DMS79 treated with DMSO at 0.1 percent for 48 hours (cell line): ENCODE measurements around the gene FBXL2.
"Not testable (repeated sequence)": the region's sequence is repeated elsewhere in the genome, so short reads cannot be mapped to it uniquely, and the experiment has no call there.

Experiments used
- DNase-seq: peaks from one replicate; lab custom pipeline; 2025; lab: John Stamatoyannopoulos, UW

FBXL2 gene

DNA sequence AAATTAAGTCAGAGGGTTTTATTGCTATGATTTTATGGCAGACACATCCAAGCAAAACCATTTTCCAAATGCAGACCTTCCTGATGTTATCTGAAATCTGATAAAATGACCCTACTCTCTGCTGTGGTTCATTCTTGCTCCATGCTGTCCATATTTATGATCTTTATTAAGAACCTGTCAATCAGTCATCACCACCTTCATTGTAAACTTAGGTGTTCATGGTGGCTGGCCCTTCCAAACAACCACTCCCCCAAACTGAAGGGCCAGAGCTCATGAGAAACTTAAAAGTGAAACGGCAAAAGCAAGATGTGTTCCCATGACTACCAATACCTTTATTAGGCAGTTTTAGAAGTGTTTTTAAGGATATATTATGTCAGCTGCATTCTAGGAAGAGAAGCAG lies 109.4 kb downstream of the FBXL2 start:
- no peak for DNase-seq

DNA sequence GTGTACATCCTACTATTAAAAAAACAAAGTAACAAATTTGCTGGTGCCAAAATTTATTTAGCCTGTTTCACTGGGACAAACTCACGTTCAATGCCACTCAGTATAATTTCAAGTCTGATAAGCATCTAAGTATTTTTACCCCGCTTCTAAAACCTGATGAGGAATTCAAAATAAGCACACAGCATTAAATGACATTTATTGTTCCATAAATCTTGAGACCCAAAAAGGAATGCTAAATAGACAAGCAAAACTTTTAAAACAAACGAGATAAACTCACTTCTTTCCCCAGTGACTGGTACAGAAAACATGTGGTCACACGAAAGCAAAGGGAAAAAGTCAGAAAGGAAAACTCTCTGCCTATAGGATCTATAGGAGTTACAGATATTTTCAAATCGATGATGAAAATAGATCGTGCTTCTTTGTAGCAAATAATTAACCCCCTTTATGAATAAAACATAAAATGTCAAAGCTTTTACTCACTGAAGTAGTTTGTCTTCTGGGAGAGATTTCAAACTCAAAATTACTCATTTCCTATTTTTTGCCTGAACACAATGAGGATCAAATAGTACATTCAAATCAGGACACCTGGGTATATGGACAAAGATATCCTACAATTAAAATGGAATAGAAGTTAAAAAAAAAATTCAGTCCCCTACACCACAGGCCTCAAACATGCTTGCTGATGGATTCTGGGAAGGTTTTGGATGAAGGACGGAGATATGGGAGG lies 111.3 kb downstream of the FBXL2 start:
- no peak for DNase-seq

GRCh38 chr3:33389908-33390307 lies 112.7 kb downstream of the FBXL2 start:
- DNase-seq = no peak

GRCh38 chr3:33391255-33391995 lies 114.2 kb downstream of the FBXL2 start:
- DNase-seq = no peak

GRCh38 chr3:33392144-33392543 lies 114.9 kb downstream of the FBXL2 start:
- DNase-seq = no peak

DNA sequence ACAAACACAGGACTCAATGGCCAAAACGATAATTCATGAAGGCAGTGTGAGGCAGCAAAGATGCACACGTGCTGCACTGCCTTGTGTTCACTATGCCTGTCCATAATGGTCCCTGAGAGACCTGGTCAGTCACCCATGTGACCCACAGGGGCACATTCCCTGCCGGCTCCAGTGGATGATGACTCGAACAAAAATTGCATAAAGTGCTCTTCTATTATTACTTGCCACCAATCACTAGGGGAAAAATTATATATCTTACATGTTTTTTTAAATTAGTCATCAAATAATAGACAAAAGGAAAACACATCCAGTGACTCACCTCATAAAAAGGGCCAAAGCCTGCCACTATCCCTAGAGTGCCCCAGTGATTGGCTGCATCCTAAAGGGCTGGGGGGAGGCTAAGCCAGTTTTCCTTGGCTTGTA lies 115.5 kb downstream of the FBXL2 start:
- DNase-seq = no peak

DNA sequence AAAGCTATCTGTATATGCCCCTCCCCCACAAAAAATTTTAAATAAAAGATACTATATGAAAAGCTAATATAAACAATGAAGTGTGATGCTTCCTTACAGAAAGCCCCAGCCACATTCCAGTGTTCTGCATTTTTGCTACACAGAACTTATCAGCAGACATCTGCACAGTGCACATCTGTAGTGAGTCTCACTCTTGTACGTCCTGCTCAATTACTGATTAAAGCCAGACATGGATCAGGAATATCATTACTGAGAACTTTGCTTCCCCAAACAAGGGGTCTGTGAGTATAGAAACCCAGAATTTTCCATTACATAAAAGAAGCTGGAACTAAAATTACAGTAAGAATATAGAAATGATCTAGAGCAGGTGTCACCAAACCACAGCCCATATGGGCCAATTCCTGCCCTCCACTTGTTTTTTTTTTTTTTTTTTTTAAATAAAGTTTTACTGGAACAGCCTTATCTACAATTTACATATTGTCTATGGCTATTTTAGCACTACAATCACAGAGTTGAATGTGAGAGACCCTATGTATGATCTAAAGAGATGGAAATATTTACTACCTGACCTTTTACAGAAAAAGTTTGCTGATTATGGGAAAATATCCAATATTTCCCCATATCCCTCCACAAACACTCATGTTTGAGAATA lies 117.3 kb downstream of the FBXL2 start:
- DNase-seq = no peak

DNA sequence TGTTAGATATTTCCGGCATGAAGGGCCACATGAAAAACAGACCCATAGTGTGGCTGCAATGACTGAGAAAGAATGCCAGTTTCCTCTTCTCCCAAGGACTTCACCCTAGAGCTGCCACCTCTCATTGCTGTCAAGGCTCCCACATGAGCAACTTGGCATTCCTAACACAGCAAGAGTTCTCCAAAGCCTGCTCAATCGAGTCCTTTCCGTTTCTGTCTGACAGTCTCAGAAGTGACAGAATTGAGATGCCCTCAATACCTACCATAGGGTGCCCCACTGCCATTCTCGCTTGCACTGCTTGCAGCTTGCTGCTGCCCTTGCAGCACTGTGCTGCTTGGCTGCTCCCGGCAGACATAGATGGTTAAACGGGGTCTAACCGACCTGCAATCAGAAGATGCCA lies 118.7 kb downstream of the FBXL2 start:
- DNase-seq = no peak

DNA sequence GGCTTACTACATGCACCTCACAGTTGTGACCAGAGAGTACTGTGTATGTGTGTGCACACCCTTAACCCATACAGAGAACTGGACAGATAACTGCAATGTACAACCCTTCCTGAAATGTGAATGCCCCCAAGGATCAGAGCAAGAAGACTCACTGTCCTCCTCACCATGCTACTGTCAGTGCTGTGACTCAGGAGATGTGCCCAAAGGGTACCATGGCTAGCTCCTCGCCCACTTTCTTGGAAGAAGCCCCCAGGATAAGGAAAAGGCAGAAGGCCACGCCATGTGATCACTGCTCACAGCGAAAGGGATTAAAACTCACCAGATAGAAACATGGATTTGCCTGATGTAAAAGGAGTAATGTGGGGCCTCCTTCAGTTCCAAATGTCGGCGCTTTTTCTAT lies 121.2 kb downstream of the FBXL2 start:
- no peak for DNase-seq

DNA sequence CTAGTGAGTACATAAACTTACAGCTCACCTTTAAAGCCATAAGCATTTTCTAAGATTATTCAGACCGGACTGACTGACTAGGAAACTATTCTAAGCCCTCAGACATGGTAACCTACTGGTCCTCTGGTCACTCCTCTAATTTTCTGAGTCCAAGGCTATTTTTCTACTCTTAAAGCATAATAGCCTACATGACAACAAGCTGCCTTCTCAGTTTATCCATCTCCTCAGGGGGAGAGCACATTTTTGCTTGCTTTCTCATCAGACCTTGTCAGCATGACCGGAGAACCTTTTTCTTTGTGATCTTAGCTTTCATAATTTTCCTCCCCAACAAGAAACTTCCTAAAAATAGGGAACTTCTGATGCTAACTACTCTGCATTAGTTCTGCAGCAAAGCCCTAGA lies 124.5 kb downstream of the FBXL2 start:
- no peak for DNase-seq

DNA sequence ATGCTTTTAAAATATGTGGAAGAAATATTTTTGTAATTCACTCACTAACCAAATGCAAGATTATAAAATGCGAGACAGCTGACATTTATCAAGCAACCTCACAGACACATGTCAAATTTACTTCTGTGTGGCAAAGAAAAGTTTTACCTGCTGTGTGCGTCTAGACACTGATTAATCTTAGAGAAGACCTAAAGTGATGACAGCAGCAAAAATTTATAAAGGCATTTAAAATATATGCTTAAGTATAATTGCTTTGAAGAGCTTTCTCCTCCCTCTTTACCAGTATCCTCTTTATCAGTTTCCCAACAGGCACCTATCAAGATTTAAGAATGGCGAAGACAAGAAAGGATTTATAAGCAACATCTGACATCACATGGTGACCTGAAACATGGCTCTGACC lies 125.7 kb downstream of the FBXL2 start:
- DNase-seq = no peak

DNA sequence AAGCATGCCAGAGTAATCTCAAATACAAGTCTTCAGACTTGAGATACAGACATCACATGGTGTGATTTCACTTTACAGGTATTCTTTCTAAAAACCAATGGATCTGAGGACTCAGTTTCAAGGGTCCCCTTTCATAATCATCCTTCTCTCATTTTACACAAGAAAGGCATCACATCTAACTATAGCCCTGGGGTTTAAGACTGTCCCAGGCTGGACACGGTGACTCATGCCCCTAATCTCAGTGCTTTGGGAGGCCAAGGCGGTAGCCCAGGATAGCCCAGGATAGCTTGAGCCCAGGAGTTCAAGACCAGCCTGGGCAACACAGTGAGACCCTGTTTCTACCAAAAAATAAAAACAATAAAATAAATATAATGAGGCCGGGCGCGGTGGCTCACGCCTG lies 126.5 kb downstream of the FBXL2 start:
- DNase-seq = no peak

DNA sequence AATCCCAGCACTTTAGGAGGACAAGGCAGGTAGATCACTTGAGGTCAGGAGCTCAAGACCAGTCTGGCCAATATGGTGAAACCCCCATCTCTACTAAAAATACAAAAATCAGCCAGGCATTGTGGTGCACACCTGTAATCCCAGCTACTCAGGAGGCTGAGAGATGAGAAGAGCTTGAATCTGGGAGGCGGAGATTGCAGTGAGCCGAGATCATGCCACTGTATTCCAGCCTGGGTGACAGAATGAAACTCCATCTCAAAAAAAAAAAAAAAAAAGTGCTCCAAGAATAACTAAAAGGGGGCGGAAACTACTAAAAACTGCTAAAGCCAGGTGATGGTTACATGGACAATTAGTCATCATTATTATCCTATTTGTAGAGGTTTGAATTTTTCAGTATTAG lies 133.6 kb downstream of the FBXL2 start:
- not testable (repeated sequence) for DNase-seq

GRCh38 chr3:33417066-33417673 lies 139.9 kb downstream of the FBXL2 start:
- no peak for DNase-seq

- DNase-seq = no peak
Observed at GRCh38 chr3:33419948-33420347, 142.7 kb downstream of the FBXL2 start.

- DNase-seq = no peak
Observed at GRCh38 chr3:33420966-33421365, 143.7 kb downstream of the FBXL2 start.

- no peak for DNase-seq
Observed at GRCh38 chr3:33424606-33425452, 147.6 kb downstream of the FBXL2 start.

- DNase-seq = no peak
Observed at GRCh38 chr3:33425453-33425852, 148.2 kb downstream of the FBXL2 start.

- peak; percentile 5 for DNase-seq
Observed at GRCh38 chr3:33426068-33426467, 148.8 kb downstream of the FBXL2 start.

- DNase-seq = no peak
Observed at GRCh38 chr3:33426630-33427317, 149.5 kb downstream of the FBXL2 start.

GRCh38 chr3:33428734-33429133 lies 151.5 kb downstream of the FBXL2 start:
- no peak for DNase-seq
